K562 (cell line): ENCODE measurements around the gene SLC11A1. TPM values are rescaled to one million over a fixed set of nuclear protein-coding genes. Genes with fewer than 3 reads are reported as not detected.

ENCODE experiments used
- ATAC-seq: fragments of 200-7000 bp; cut with Tn5 transposase; 3 replicates; pipeline ENCODE4 v1.9.1; 2020; ENCODE audit warnings: moderate library complexity
- BruUV-seq: library from RNA; stranded (reverse); fragments of 400-500 nt; replicated peaks from 2 replicates; lab custom pipeline; 2021; lab: Mats Ljungman, UMichigan
- CTCF ChIA-PET: fragments of 300-600 bp; formaldehyde crosslinking; extraction: SDS; loops from one replicate; lab custom pipeline; 2021; ENCODE audit warnings: low intra/inter-chr PET ratio; lab: Yijun Ruan, JAX
- POLR2A ChIA-PET: fragments of 300-600, 350-650 bp; sonication (Branson Sonifier 250); formaldehyde crosslinking; extraction: SDS; loops from one replicate; lab custom pipeline; 2021; ENCODE audit warnings: antibody characterized with exemption, inconsistent platforms; lab: Yijun Ruan, JAX
- DNase-seq, 4 experiments: peaks; one replicate each; pipeline versions ENCODE4 v3.0.0 to v3.0.0-alpha.2; 2011 to 2018; ENCODE audit warnings: low spot score in 3 of 4, mixed read lengths in 3 of 4; ENCODE audit errors: extremely low read depth in 1 of 4
- FAIRE-seq: peaks from 2 replicates; lab custom pipeline; 2011; peaks lifted over from hg19 to GRCh38; lab: Jason Lieb, UNC
- H2AFZ ChIP-seq: 2 replicates; pipeline ENCODE4 v1.6.0; 2011; ENCODE audit warnings: low read depth, low read length, control low read depth, inconsistent platforms
- H3K27ac ChIP-seq: fragments of 200-600 bp; 3 replicates; pipeline ENCODE4 v1.8.0; 2011; ENCODE audit warnings: low read depth, mild to moderate bottlenecking, control low read depth, inconsistent platforms, low read length, moderate library complexity, mixed read lengths; ENCODE audit errors: extremely low read depth
- H3K27me3 ChIP-seq, 2 experiments: fragments of 300-600 bp in 1 of 2; 2 replicates in 1 of 2; 3 replicates in 1 of 2; pipeline versions ENCODE4 v1.6.0 to v1.8.0; 2011; ENCODE audit warnings: inconsistent platforms in 2 of 2, low read length in 2 of 2, mild to moderate bottlenecking in 1 of 2, mixed read lengths in 1 of 2, moderate library complexity in 1 of 2; ENCODE audit not compliant: control insufficient read depth in 2 of 2, insufficient read depth in 2 of 2
- H3K36me3 ChIP-seq: fragments of 300-600 bp; 3 replicates; pipeline ENCODE4 v1.8.0; 2011; ENCODE audit warnings: mild to moderate bottlenecking, low read length, inconsistent platforms; ENCODE audit not compliant: control insufficient read depth, insufficient read depth
- H3K4me1 ChIP-seq, 2 experiments: fragments of 200-600 bp in 1 of 2; replicated peaks in 1 of 2; 2 replicates in 1 of 2; 3 replicates in 1 of 2; pipeline versions ENCODE4 v1.5.1 to v1.8.0; 2011; ENCODE audit warnings: inconsistent platforms in 2 of 2, low read length in 2 of 2, mild to moderate bottlenecking in 1 of 2, mixed read lengths in 1 of 2, moderate library complexity in 1 of 2; ENCODE audit not compliant: control insufficient read depth in 2 of 2, insufficient read depth in 2 of 2
- H3K4me2 ChIP-seq: 2 replicates; pipeline ENCODE4 v1.6.1; 2011; ENCODE audit warnings: low read length, control low read depth, inconsistent platforms, mixed read lengths; ENCODE audit not compliant: insufficient read depth
- H3K4me3 ChIP-seq: fragments of 200-600 bp; sonication (generic), shearing (Covaris generic); 2 replicates; pipeline ENCODE4 v1.5.1; 2016; ENCODE audit warnings: control low read depth, inconsistent platforms
- H3K79me2 ChIP-seq: fragments of 200-600 bp; 3 replicates; pipeline ENCODE4 v1.8.0; 2011; ENCODE audit warnings: low read length, inconsistent platforms; ENCODE audit not compliant: control insufficient read depth, insufficient read depth
- H3K9ac ChIP-seq, 2 experiments: 2 replicates each; pipeline versions ENCODE4 v1.6.0 to v1.6.1; 2011; ENCODE audit warnings: low read depth in 2 of 2, low read length in 2 of 2, control low read depth in 1 of 2, inconsistent platforms in 1 of 2, mild to moderate bottlenecking in 1 of 2, mixed read lengths in 1 of 2; ENCODE audit not compliant: insufficient read depth in 1 of 2
- H3K9me1 ChIP-seq: one replicate; pipeline ENCODE4 v1.6.0; 2011; ENCODE audit warnings: inconsistent platforms, mild to moderate bottlenecking, low read length, moderate library complexity; ENCODE audit not compliant: control insufficient read depth, insufficient read depth
- H3K9me3 ChIP-seq: replicated peaks from 2 replicates; pipeline ENCODE4 v1.5.1; 2011; ENCODE audit warnings: low read depth, low read length, inconsistent platforms; ENCODE audit not compliant: control insufficient read depth, insufficient read depth
- H4K20me1 ChIP-seq: replicated peaks from 2 replicates; pipeline ENCODE4 v1.6.1; 2011; ENCODE audit warnings: low read length, inconsistent platforms, mixed read lengths; ENCODE audit not compliant: control insufficient read depth, insufficient read depth
- MNT ChIP-seq, 2 experiments: fragments of 450-650 bp; conservative IDR thresholded peaks; 2 replicates each; pipeline ENCODE4 v1.6.1; 2017; ENCODE audit warnings: mild to moderate bottlenecking in 2 of 2, moderate library complexity in 2 of 2
- RBBP5 ChIP-seq: fragments of 200-600 bp; sonication (generic); IDR thresholded peaks from 2 replicates; pipeline ENCODE4 v1.6.1; 2012; ENCODE audit warnings: borderline replicate concordance, mild to moderate bottlenecking, low read length, control low read depth, inconsistent platforms; ENCODE audit not compliant: insufficient read depth, poor library complexity, severe bottlenecking
- SAFB2 ChIP-seq: fragments of 200-400 bp; formaldehyde crosslinking; IDR thresholded peaks from 2 replicates; pipeline ENCODE4 v1.6.1; 2018; ENCODE audit warnings: borderline replicate concordance, low read length, low read depth, moderate library complexity; ENCODE audit not compliant: severe bottlenecking
- TFAP4 ChIP-seq: sonication (generic); formaldehyde crosslinking; IDR thresholded peaks from 2 replicates; pipeline ENCODE4 v1.8.0; 2022; ENCODE audit warnings: missing genetic modification reagents, mild to moderate bottlenecking, moderate library complexity, borderline replicate concordance
- whole genome bisulfite sequencing: fragments of 100-300 bp; shearing (Covaris generic); methylation state at CpG from one replicate; pipeline ENCODE4 v1.1.6; 2016; ENCODE audit warnings: low coverage, mixed read lengths; ENCODE audit not compliant: insufficient coverage; ENCODE audit errors: missing lambda C conversion rate; 5-methylcytosine and 5-hydroxymethylcytosine counted together
- in situ Hi-C: fragments of 300-500 bp; cut with MboI; formaldehyde crosslinking; loops from 4 replicates; pipeline ENCODE4 v1.15.0; 2018; ENCODE audit warnings: inconsistent platforms, mixed read lengths
- intact Hi-C: fragments of 100-400 bp; cut with micrococcal nuclease; formaldehyde crosslinking; loops from 2 replicates; pipeline ENCODE4 v1.14.2; 2022
- polyA plus RNA-seq, 8 experiments: library from polyadenylated mRNA; depleted of rRNA in 4 of 8; stranded (reverse) in 5 of 8; unstranded in 3 of 8; fragments of >200 nt; fragmentation: Nextera tagmentation in 2 of 8; fragmentation: Illumina TruSeq in 1 of 8; extraction: Ambion mirVana in 2 of 8; extraction: Trizol in 1 of 8; gene quantifications; 2 replicates each; pipeline versions ENCODE4 v1.2.1 to v1.2.3, GENCODE V29; 2011 to 2014; ENCODE audit warnings: inconsistent platforms in 1 of 8, missing spikeins in 1 of 8
- total RNA-seq, 7 experiments: library from RNA; depleted of rRNA in 6 of 7; stranded (reverse); fragments of >200 nt in 6 of 7; fragmentation: Illumina TruSeq in 2 of 7; extraction: Trizol in 2 of 7; gene quantifications; 2 replicates each; pipeline versions ENCODE4 v1.2.1 to v1.2.3, GENCODE V29; 2011 to 2021; ENCODE audit warnings: low replicate concordance in 1 of 7

SLC11A1 gene
- total and polyA plus RNA-seq, 9 of the 15 experiments (the other 6 are each of a cell fraction or from before 2014, with no cell fraction given): 0.35 to 1.6 (median 0.65) TPM

- TF ChIP-seq SAFB2: no peak
Observed at GRCh38 chr2:218437969-218438368, 55.9 kb downstream of the SLC11A1 start (continued).

- no peaks in the 10 kb centered on the region for H4K20me1 ChIP-seq
- ChIA-PET CTCF (no interaction called here), POLR2A (no interaction called here)
- no peak overlapping the region for H3K27ac ChIP-seq
- peak; percentile 80 for ATAC-seq
- no peak overlapping the region for H2AFZ ChIP-seq
- DNase-seq: no peak
- no TSS peak for BruUV-seq
- no peaks in the 10 kb centered on the region for H3K36me3 ChIP-seq
- intact Hi-C loops (no loop called here), in situ Hi-C loops (no loop called here)
- H3K9me1 ChIP-seq: no peaks in the 10 kb centered on the region
- no peaks in the 10 kb centered on the region; a peak in 2 of 5 replicates for H3K4me1 ChIP-seq
- TF ChIP-seq MNT (conservative IDR thresholded peaks at IDR 0.05): no peak
- peak; percentile 35; the same call in 1 of the 2 replicates for TF ChIP-seq TFAP4 (CRISPR knock-in tag)
- no peak for TF ChIP-seq RBBP5
- H3K9me3 ChIP-seq: no peaks in the 10 kb centered on the region
- H3K79me2 ChIP-seq: no peaks in the 10 kb centered on the region
- H3K4me3 ChIP-seq: no peak overlapping the region
- H3K27me3 ChIP-seq: no peaks in the 10 kb centered on the region
- WGBS: 50% methylated on average over 2 of the region's 4 CpGs
- H3K9ac ChIP-seq: peak overlapping the region in 1 of 2 experiments; percentile 77; a peak in 1 of 4 replicates
- no peak overlapping the region for H3K4me2 ChIP-seq
- no peak for FAIRE-seq
Observed at GRCh38 chr2:218438596-218438995, 56.5 kb downstream of the SLC11A1 start.
